ENCODE results near the gene NPPB. TPM values are rescaled to one million over a fixed set of nuclear protein-coding genes. Genes with fewer than 3 reads are reported as not detected.

Gene NPPB
- polyA plus RNA-seq, 1 donor from 2014 or later, result not detected

DNA sequence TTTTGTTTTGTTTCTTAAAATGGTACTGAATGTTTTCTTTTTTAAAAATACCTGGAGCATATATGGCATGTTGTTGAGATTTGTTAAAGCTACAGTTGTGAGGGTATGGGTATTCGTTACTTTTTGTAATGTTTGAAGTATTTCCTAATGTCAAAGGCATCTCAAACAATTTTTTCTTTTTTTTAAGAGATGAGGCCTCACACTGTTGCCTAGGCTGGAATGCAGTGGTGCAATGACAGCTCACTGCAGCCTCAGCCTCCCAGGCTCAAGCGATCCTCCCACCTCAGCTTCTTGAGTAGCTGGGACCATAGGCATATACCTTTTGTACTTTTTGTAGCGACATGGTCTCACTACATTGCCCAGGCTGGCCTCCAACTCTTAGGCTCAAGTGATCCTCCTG lies 36.7 kb downstream of the NPPB start:
- Histone ChIP-seq H4K20me1 (ENCODE audit: insufficient read depth) (no peaks in the 10 kb centered on the region), H3K79me2 (replicated peaks; ENCODE audit: insufficient read depth, low read length) (no peaks in the 10 kb centered on the region), H3K4me3 (ENCODE audit: low read length) (no peak overlapping the region), H3K4me2 (ENCODE audit: low read length) (no peak overlapping the region), H3K9me3 (ENCODE audit: low read length) (no peaks in the 10 kb centered on the region), H2AFZ (ENCODE audit: low read depth, low read length) (no peak overlapping the region), H3K36me3 (ENCODE audit: insufficient read depth, low read length) (peaks cover 5% of the 10 kb centered on the region), H3F3A (ENCODE audit: insufficient read depth, low read length, poor library complexity, severe bottlenecking) (no peaks in the 10 kb centered on the region), H3K27me3 (ENCODE audit: insufficient read depth, low read depth, low read length) (no peaks in the 10 kb centered on the region), H3K9me2 (ENCODE audit: insufficient read depth, low read length) (no peaks in the 10 kb centered on the region), H3K9ac (ENCODE audit: low read length) (no peak overlapping the region), H3K27ac (ENCODE audit: low read length) (no peak overlapping the region)
- TF ChIP-seq TAF1 (IDR thresholded peaks at IDR 0.05; ENCODE audit: low read depth), result no peak
- no peak for TF ChIP-seq EP300 (conservative IDR thresholded peaks at IDR 0.05; ENCODE audit: poor library complexity, severe bottlenecking)
- no peak for TF ChIP-seq POLR2AphosphoS5 (IDR thresholded peaks at IDR 0.05)
- no peak for TF ChIP-seq RAD21 (conservative IDR thresholded peaks at IDR 0.05)
- no peak for TF ChIP-seq MXI1 (conservative IDR thresholded peaks at IDR 0.05; ENCODE audit: poor library complexity, severe bottlenecking)
- TF ChIP-seq, protein P1, sequence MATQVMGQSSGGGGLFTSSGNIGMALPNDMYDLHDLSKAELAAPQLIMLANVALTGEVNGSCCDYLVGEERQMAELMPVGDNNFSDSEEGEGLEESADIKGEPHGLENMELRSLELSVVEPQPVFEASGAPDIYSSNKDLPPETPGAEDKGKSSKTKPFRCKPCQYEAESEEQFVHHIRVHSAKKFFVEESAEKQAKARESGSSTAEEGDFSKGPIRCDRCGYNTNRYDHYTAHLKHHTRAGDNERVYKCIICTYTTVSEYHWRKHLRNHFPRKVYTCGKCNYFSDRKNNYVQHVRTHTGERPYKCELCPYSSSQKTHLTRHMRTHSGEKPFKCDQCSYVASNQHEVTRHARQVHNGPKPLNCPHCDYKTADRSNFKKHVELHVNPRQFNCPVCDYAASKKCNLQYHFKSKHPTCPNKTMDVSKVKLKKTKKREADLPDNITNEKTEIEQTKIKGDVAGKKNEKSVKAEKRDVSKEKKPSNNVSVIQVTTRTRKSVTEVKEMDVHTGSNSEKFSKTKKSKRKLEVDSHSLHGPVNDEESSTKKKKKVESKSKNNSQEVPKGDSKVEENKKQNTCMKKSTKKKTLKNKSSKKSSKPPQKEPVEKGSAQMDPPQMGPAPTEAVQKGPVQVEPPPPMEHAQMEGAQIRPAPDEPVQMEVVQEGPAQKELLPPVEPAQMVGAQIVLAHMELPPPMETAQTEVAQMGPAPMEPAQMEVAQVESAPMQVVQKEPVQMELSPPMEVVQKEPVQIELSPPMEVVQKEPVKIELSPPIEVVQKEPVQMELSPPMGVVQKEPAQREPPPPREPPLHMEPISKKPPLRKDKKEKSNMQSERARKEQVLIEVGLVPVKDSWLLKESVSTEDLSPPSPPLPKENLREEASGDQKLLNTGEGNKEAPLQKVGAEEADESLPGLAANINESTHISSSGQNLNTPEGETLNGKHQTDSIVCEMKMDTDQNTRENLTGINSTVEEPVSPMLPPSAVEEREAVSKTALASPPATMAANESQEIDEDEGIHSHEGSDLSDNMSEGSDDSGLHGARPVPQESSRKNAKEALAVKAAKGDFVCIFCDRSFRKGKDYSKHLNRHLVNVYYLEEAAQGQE (IDR thresholded peaks at IDR 0.05; ENCODE audit: borderline replicate concordance), result no peak
- no peak for TF ChIP-seq SMC3 (conservative IDR thresholded peaks at IDR 0.05; ENCODE audit: poor library complexity)
- TF ChIP-seq, protein P2, sequence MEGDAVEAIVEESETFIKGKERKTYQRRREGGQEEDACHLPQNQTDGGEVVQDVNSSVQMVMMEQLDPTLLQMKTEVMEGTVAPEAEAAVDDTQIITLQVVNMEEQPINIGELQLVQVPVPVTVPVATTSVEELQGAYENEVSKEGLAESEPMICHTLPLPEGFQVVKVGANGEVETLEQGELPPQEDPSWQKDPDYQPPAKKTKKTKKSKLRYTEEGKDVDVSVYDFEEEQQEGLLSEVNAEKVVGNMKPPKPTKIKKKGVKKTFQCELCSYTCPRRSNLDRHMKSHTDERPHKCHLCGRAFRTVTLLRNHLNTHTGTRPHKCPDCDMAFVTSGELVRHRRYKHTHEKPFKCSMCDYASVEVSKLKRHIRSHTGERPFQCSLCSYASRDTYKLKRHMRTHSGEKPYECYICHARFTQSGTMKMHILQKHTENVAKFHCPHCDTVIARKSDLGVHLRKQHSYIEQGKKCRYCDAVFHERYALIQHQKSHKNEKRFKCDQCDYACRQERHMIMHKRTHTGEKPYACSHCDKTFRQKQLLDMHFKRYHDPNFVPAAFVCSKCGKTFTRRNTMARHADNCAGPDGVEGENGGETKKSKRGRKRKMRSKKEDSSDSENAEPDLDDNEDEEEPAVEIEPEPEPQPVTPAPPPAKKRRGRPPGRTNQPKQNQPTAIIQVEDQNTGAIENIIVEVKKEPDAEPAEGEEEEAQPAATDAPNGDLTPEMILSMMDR (IDR thresholded peaks at IDR 0.05; ENCODE audit: poor library complexity, severe bottlenecking), result no peak
- no peak for TF ChIP-seq EZH2 (IDR thresholded peaks at IDR 0.05; ENCODE audit: borderline replicate concordance, insufficient read depth, low read length, poor library complexity, severe bottlenecking)

DNA sequence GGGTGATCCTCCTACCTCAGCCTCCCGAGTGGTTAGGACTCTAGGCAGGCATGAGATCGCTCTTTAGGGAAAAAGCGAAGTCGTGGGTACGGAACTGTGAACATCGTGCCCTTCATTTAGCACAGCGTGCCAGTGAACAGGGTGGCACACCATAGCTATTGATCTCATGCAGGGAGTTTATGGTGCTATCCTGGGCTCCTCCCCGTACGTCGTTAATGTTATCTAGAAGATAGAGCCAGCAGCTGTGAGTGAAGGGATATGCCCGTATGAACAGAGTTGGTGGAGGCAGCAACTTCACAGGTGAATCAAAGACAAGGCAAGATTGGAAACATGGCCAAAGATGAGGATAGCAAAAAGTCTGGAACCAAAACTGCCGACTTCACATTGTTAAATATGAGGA lies 41.6 kb downstream of the NPPB start:
- H3K9ac ChIP-seq (ENCODE audit: low read length), result no peak overlapping the region
- no peaks in the 10 kb centered on the region for H3K9me3 ChIP-seq (ENCODE audit: low read length)
- H3K27me3 ChIP-seq (ENCODE audit: insufficient read depth, low read depth, low read length), result no peaks in the 10 kb centered on the region
- no peak overlapping the region for H2AFZ ChIP-seq (ENCODE audit: low read depth, low read length)
- no peaks in the 10 kb centered on the region for H3F3A ChIP-seq (ENCODE audit: insufficient read depth, low read length, poor library complexity, severe bottlenecking)
- no peaks in the 10 kb centered on the region for H3K9me2 ChIP-seq (ENCODE audit: insufficient read depth, low read length)
- H3K79me2 ChIP-seq (replicated peaks; ENCODE audit: insufficient read depth, low read length), result no peaks in the 10 kb centered on the region
- no peak overlapping the region for H3K4me3 ChIP-seq (ENCODE audit: low read length)
- H3K27ac ChIP-seq (ENCODE audit: low read length), result no peak overlapping the region
- H3K36me3 ChIP-seq (ENCODE audit: insufficient read depth, low read length), result peaks cover 11% of the 10 kb centered on the region
- H3K4me2 ChIP-seq (ENCODE audit: low read length), result no peak overlapping the region
- TF ChIP-seq POLR2AphosphoS5 (IDR thresholded peaks at IDR 0.05), result no peak
- TF ChIP-seq TAF1 (IDR thresholded peaks at IDR 0.05; ENCODE audit: low read depth), result no peak
- TF ChIP-seq RAD21 (conservative IDR thresholded peaks at IDR 0.05), result no peak
- TF ChIP-seq SMC3 (conservative IDR thresholded peaks at IDR 0.05; ENCODE audit: poor library complexity), result no peak
- TF ChIP-seq, protein P2 (IDR thresholded peaks at IDR 0.05; ENCODE audit: poor library complexity, severe bottlenecking), result no peak
- no peak for TF ChIP-seq MXI1 (conservative IDR thresholded peaks at IDR 0.05; ENCODE audit: poor library complexity, severe bottlenecking)
- no peak for TF ChIP-seq EZH2 (IDR thresholded peaks at IDR 0.05; ENCODE audit: borderline replicate concordance, insufficient read depth, low read length, poor library complexity, severe bottlenecking)
- TF ChIP-seq, protein P1 (IDR thresholded peaks at IDR 0.05; ENCODE audit: borderline replicate concordance), result no peak
- TF ChIP-seq EP300 (conservative IDR thresholded peaks at IDR 0.05; ENCODE audit: poor library complexity, severe bottlenecking), result no peak
- H4K20me1 ChIP-seq (ENCODE audit: insufficient read depth), result no peaks in the 10 kb centered on the region

All from neural cell (in vitro differentiated cells).